ENCODE data around the gene PTPRT. TPM values are rescaled to one million over a fixed set of nuclear protein-coding genes. Genes with fewer than 3 reads are reported as not detected.

PTPRT gene
- polyA plus RNA-seq, 1 donor from 2014 or later = not detected

- H3K4me3 Mint-ChIP-seq = no peak overlapping the region
- no peaks in the 10 kb centered on the region for H3K36me3 Mint-ChIP-seq
- H3K9me3 Mint-ChIP-seq = peaks cover 0 to 3% (median 2%) of the 10 kb centered on the region in 3 donors
- H3K4me1 Mint-ChIP-seq = no peaks in the 10 kb centered on the region
- H3K27ac Mint-ChIP-seq = no peak overlapping the region
- no peaks in the 10 kb centered on the region for H3K27me3 Mint-ChIP-seq
These were observed 1034.1 kb downstream of the PTPRT start for GRCh38 chr20:42155586-42155985.

DNA sequence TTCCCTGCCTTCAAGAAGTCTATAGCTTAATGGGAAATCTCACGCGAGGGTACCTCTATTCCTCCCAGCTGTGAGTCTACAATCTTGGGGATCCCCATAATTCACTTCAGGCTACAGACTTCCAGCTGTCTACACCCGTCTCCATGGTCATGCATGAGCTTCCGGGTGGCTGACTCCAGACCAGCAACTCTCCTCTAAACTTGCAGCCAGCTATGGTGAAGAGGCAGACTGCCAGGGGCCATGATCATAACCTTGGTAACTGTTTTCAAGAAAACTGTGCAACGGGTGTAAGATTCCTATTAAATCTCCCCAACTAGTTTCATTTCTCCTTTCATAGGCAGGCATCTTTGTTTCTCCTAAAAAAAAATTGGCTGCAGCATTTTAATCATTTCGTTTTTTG, 1037.1 kb downstream of the PTPRT start:
- Mint-ChIP-seq H3K4me3 (no peak overlapping the region), H3K27me3 (no peaks in the 10 kb centered on the region), H3K27ac (no peak overlapping the region), H3K9me3 (peaks cover 2 to 6% (median 6%) of the 10 kb centered on the region in 3 donors), H3K36me3 (no peaks in the 10 kb centered on the region), H3K4me1 (no peaks in the 10 kb centered on the region)

- H3K9me3 Mint-ChIP-seq = peaks cover 2 to 6% (median 6%) of the 10 kb centered on the region in 3 donors
- H3K4me3 Mint-ChIP-seq = no peak overlapping the region
- no peaks in the 10 kb centered on the region for H3K27me3 Mint-ChIP-seq
- no peak overlapping the region for H3K27ac Mint-ChIP-seq
- H3K36me3 Mint-ChIP-seq = no peaks in the 10 kb centered on the region
- no peaks in the 10 kb centered on the region for H3K4me1 Mint-ChIP-seq
These were observed 1039.5 kb downstream of the PTPRT start for GRCh38 chr20:42150230-42150629.

DNA sequence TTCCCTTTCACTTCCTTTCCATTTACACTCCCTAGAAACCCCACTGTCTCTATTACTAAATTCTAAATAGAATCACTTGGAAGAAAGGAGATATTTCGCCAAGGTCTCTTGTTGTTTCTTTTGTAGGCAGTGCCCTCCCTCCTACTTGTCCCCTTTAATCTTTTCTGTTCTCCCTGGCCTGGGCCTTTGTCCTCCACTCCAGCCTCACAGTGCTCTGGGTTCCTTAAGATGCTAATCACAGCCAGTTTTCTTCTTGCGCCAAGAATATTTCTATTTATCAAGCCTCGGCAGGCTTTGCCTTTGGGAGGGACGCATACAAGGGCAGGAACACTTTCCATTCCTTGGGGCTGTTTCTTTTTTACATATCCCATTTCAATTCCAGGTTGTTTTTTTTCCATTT, 1051.0 kb downstream of the PTPRT start:
- no peak overlapping the region for H3K4me3 Mint-ChIP-seq
- peaks cover 0 to 2% (median 0%) of the 10 kb centered on the region in 3 donors for H3K4me1 Mint-ChIP-seq
- peak overlapping the region in 1 of 3 donors; percentile 8 for H3K27ac Mint-ChIP-seq
- peaks cover 1% of the 10 kb centered on the region for H3K27me3 Mint-ChIP-seq
- no peaks in the 10 kb centered on the region for H3K36me3 Mint-ChIP-seq
- peaks cover 3 to 4% (median 3%) of the 10 kb centered on the region in 3 donors for H3K9me3 Mint-ChIP-seq

DNA sequence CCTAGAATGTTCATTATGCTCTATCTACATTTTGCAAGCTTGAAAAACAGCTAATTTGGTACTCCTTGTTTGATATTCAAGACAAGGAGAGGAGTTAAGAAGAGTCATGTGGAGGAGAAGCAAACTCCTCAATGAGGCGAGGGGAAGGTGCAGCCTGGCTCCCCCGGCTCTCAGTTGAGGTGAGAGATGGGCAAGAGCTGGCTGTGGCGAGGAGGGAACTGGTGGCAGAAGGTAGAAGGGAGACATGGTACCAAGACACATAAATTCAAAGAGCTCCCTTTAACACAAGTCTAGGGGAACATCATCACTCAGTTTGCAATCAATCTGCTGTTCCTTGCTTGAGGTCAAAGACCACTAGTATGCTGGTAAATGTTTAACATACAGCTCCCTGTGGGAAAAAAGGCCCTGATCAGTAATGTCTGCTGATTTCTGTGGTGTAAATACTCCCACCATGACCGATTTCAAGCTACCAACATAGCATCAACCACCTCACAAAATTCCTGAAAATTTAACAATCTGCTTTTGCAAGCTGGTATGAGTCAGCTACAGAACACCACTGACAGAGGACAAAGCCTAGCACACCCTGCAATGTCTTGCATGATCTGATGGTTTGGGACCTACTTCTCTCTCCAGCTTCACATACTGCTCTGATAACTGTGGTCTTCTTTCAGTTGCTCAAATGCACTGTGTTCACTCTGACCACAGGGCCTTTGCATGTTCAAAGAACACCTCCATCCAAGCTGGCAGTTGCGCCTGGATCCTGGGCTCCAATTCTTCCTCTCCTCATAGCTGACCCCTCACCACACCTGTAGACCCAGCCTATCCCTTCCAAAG, 1055.2 kb downstream of the PTPRT start:
- no peak overlapping the region for H3K27ac Mint-ChIP-seq
- H3K4me3 Mint-ChIP-seq = no peak overlapping the region
- no peaks in the 10 kb centered on the region for H3K36me3 Mint-ChIP-seq
- peaks cover 0 to 3% (median 2%) of the 10 kb centered on the region in 3 donors for H3K9me3 Mint-ChIP-seq
- H3K4me1 Mint-ChIP-seq = no peaks in the 10 kb centered on the region
- H3K27me3 Mint-ChIP-seq = no peaks in the 10 kb centered on the region

GRCh38 chr20:42130810-42131596, 1058.7 kb downstream of the PTPRT start:
- Mint-ChIP-seq H3K9me3 (peaks cover 0 to 3% (median 2%) of the 10 kb centered on the region in 3 donors), H3K36me3 (no peaks in the 10 kb centered on the region), H3K27ac (no peak overlapping the region), H3K4me1 (no peaks in the 10 kb centered on the region), H3K27me3 (no peaks in the 10 kb centered on the region), H3K4me3 (no peak overlapping the region)

DNA sequence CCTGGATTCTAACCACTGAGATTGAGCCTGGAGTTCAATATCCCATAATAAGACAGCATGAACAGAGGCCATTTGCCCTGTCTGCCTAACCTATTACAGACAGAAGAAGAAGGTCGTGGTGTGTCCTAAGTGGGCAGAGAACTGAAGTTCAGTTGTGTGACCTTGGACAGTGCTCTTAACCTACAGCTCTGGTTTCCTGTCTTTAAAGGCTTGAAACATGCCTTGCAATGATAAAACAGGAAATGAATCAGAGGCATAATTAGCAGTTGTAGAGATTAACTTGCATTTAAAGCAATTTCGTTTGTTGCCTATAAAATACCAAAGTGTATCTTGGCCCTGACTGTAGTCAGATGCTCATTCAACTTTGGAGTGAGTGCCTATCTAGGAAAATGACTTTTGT, 1064.3 kb downstream of the PTPRT start:
- Mint-ChIP-seq H3K27ac (no peak overlapping the region), H3K36me3 (peaks cover 2% of the 10 kb centered on the region), H3K4me1 (no peaks in the 10 kb centered on the region), H3K9me3 (peaks cover 0 to 2% (median 0%) of the 10 kb centered on the region in 3 donors), H3K4me3 (no peak overlapping the region), H3K27me3 (no peaks in the 10 kb centered on the region)

- Mint-ChIP-seq H3K9me3 (no peaks in the 10 kb centered on the region), H3K27me3 (no peaks in the 10 kb centered on the region), H3K4me1 (no peaks in the 10 kb centered on the region), H3K4me3 (no peak overlapping the region), H3K27ac (no peak overlapping the region), H3K36me3 (peaks cover 2% of the 10 kb centered on the region)
These were observed 1065.7 kb downstream of the PTPRT start for GRCh38 chr20:42123981-42124473.

- Mint-ChIP-seq H3K27me3 (no peaks in the 10 kb centered on the region), H3K36me3 (no peaks in the 10 kb centered on the region), H3K4me3 (no peak overlapping the region), H3K9me3 (peaks cover 0 to 4% (median 0%) of the 10 kb centered on the region in 3 donors), H3K4me1 (no peaks in the 10 kb centered on the region), H3K27ac (no peak overlapping the region)
These were observed 1071.1 kb downstream of the PTPRT start for GRCh38 chr20:42118409-42119125.

- Mint-ChIP-seq H3K27me3 (no peaks in the 10 kb centered on the region), H3K4me1 (no peaks in the 10 kb centered on the region), H3K9me3 (peaks cover 0 to 4% (median 0%) of the 10 kb centered on the region in 3 donors), H3K27ac (no peak overlapping the region), H3K4me3 (no peak overlapping the region), H3K36me3 (no peaks in the 10 kb centered on the region)
These were observed 1071.7 kb downstream of the PTPRT start for GRCh38 chr20:42118001-42118400.

GRCh38 chr20:42113236-42113635, 1076.5 kb downstream of the PTPRT start:
- Mint-ChIP-seq H3K27me3 (no peaks in the 10 kb centered on the region), H3K36me3 (no peaks in the 10 kb centered on the region), H3K4me3 (no peak overlapping the region), H3K27ac (no peak overlapping the region), H3K4me1 (no peaks in the 10 kb centered on the region), H3K9me3 (peaks cover 0 to 6% (median 0%) of the 10 kb centered on the region in 3 donors)

GRCh38 chr20:42112161-42112560, 1077.5 kb downstream of the PTPRT start:
- no peaks in the 10 kb centered on the region for H3K4me1 Mint-ChIP-seq
- H3K36me3 Mint-ChIP-seq = no peaks in the 10 kb centered on the region
- no peak overlapping the region for H3K4me3 Mint-ChIP-seq
- H3K27ac Mint-ChIP-seq = no peak overlapping the region
- H3K27me3 Mint-ChIP-seq = no peaks in the 10 kb centered on the region
- H3K9me3 Mint-ChIP-seq = peaks cover 0 to 5% (median 0%) of the 10 kb centered on the region in 3 donors

DNA sequence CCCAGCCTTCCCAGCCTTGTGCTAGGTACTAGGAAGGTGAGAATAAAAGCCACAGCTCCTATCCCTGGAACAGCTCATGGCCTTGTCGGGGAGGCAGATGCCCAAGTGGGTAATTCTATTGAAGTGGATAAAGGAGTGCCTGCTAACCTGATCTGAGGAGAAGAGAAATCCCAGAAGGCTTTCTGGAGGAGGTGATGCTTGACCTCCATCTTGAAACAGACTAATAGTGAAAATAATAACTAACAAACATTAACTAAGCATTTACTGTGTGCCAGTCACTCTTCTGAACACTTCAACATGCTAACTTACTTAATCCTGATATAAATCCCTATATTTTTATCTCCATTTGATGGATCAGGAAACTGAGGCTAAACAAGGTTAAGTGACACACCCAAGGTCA, 1078.4 kb downstream of the PTPRT start:
- no peak overlapping the region for H3K4me3 Mint-ChIP-seq
- H3K36me3 Mint-ChIP-seq = no peaks in the 10 kb centered on the region
- peaks cover 0 to 5% (median 0%) of the 10 kb centered on the region in 3 donors for H3K9me3 Mint-ChIP-seq
- no peaks in the 10 kb centered on the region for H3K4me1 Mint-ChIP-seq
- no peaks in the 10 kb centered on the region for H3K27me3 Mint-ChIP-seq
- H3K27ac Mint-ChIP-seq = no peak overlapping the region

DNA sequence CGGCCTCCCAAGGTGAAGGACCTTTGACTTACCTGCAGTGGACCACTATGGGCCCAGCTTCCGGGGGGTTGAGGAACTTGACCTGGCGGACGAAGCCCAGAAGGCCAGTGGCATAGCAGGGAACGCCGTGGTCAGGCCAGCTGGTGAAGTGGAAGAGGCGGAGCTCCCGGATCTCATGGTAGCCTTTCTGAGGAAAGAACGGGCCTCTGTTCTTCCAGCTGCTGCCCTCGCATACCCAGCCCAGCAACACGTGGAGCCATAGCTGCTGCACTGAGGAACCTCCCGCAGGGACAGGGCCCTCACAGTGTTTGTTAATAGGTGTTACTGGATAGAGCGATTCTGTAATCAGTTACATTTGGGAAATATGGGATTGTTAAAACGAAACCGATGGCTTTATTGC, 1079.4 kb downstream of the PTPRT start:
- no peaks in the 10 kb centered on the region for H3K4me1 Mint-ChIP-seq
- H3K27ac Mint-ChIP-seq = no peak overlapping the region
- no peaks in the 10 kb centered on the region for H3K36me3 Mint-ChIP-seq
- H3K4me3 Mint-ChIP-seq = no peak overlapping the region
- no peaks in the 10 kb centered on the region for H3K27me3 Mint-ChIP-seq
- H3K9me3 Mint-ChIP-seq = peaks cover 0 to 3% (median 0%) of the 10 kb centered on the region in 3 donors

DNA sequence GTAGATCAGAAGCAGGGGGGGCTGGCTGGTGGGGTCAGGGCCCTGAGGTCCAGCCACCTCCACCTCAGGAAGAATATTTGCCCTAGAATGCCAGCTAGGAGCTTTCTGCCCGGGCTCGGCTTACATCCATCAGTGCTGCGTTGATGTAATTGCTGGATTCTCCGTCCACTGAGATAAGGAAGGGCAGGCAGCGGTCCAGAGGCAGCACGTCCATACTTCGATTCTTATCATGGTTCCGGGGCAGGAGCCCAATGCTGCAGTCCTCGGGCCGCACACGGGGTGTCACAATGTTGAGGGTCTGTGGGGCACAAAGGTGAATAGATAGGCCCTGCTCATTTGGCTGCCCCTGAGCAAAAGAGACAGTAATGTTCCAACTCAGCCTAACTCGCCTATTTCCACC, 1087.7 kb downstream of the PTPRT start:
- Mint-ChIP-seq H3K4me3 (no peak overlapping the region), H3K27me3 (peaks cover 2% of the 10 kb centered on the region), H3K36me3 (no peaks in the 10 kb centered on the region), H3K27ac (no peak overlapping the region), H3K4me1 (no peaks in the 10 kb centered on the region), H3K9me3 (peaks cover 0 to 3% (median 0%) of the 10 kb centered on the region in 3 donors)
